Germinal center (tissue), 1 donor: ENCODE data around the gene WDR45B.
"Not testable (repeated sequence)": the region's sequence is repeated elsewhere in the genome, so short reads cannot be mapped to it uniquely, and the experiment has no call there.

Source experiments
- DNase-seq: peaks from one replicate; pipeline ENCODE4 v3.0.0; 2012; ENCODE audit warnings: mixed read lengths, low spot score

The WDR45B gene

GRCh38 chr17:82599674-82600661 lies 48.3 kb downstream of the WDR45B start:
- peak; percentile 70 for DNase-seq

GRCh38 chr17:82598256-82599119 lies 49.8 kb downstream of the WDR45B start:
- DNase-seq: no peak

GRCh38 chr17:82596837-82597672 lies 51.2 kb downstream of the WDR45B start:
- DNase-seq: no peak

- DNase-seq: no peak
These were observed 51.9 kb downstream of the WDR45B start for GRCh38 chr17:82596296-82596695.

- DNase-seq: no peak
These were observed 52.4 kb downstream of the WDR45B start for GRCh38 chr17:82595893-82596292.

- DNase-seq: no peak
These were observed 53.7 kb downstream of the WDR45B start for GRCh38 chr17:82594571-82594970.

GRCh38 chr17:82593590-82594087 lies 54.6 kb downstream of the WDR45B start:
- no peak for DNase-seq

- peak; percentile 42 for DNase-seq
These were observed 55.3 kb downstream of the WDR45B start for GRCh38 chr17:82592767-82593589.

- DNase-seq: no peak
These were observed 55.9 kb downstream of the WDR45B start for GRCh38 chr17:82592289-82592766.

GRCh38 chr17:82590881-82591539 lies 57.2 kb downstream of the WDR45B start:
- DNase-seq: no peak

- DNase-seq: no peak
These were observed 58.0 kb downstream of the WDR45B start for GRCh38 chr17:82590216-82590615.

- no peak for DNase-seq
These were observed 58.4 kb downstream of the WDR45B start for GRCh38 chr17:82589851-82590180.

GRCh38 chr17:82588266-82589175 lies 59.7 kb downstream of the WDR45B start:
- no peak for DNase-seq

- DNase-seq: no peak
These were observed 60.8 kb downstream of the WDR45B start for GRCh38 chr17:82587234-82588086.

- no peak for DNase-seq
These were observed 61.5 kb downstream of the WDR45B start for GRCh38 chr17:82586576-82587233.

GRCh38 chr17:82585935-82586575 lies 62.2 kb downstream of the WDR45B start:
- not testable (repeated sequence) for DNase-seq

GRCh38 chr17:82583720-82584234 lies 64.5 kb downstream of the WDR45B start:
- no peak for DNase-seq
